Measurements from ENCODE around the gene NCAM1.

NCAM1 gene

DNA sequence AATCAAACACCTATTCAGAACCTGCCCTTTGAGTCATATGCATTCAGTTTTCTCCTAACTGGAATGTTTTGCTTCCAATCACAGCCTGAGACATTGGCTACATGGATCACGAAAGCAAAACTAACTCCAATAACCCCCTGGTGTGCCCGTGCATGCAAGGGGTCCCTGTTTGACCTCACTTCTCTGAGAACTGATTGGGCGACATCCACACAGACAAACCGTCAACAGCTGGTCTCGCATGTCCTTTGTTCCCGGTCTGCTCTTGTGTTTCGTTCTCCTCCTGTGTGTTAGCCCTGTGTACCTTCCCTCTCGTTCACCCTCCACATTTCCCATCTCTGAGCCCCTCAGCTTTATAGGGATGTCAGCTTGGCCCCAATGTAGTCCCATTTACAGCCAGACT lies 286.0 kb downstream of the NCAM1 start (continued):
- TF ChIP-seq, protein P1, sequence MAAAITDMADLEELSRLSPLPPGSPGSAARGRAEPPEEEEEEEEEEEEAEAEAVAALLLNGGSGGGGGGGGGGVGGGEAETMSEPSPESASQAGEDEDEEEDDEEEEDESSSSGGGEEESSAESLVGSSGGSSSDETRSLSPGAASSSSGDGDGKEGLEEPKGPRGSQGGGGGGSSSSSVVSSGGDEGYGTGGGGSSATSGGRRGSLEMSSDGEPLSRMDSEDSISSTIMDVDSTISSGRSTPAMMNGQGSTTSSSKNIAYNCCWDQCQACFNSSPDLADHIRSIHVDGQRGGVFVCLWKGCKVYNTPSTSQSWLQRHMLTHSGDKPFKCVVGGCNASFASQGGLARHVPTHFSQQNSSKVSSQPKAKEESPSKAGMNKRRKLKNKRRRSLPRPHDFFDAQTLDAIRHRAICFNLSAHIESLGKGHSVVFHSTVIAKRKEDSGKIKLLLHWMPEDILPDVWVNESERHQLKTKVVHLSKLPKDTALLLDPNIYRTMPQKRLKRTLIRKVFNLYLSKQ (tag by site-specific recombination; IDR thresholded peaks at IDR 0.05; ENCODE audit: borderline replicate concordance), result no peak
- TF ChIP-seq, protein P2, sequence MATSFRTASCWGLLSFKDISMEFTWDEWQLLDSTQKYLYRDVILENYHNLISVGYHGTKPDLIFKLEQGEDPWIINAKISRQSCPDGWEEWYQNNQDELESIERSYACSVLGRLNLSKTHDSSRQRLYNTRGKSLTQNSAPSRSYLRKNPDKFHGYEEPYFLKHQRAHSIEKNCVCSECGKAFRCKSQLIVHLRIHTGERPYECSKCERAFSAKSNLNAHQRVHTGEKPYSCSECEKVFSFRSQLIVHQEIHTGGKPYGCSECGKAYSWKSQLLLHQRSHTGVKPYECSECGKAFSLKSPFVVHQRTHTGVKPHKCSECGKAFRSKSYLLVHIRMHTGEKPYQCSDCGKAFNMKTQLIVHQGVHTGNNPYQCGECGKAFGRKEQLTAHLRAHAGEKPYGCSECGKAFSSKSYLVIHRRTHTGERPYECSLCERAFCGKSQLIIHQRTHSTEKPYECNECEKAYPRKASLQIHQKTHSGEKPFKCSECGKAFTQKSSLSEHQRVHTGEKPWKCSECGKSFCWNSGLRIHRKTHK (tag by site-specific recombination; IDR thresholded peaks at IDR 0.05), result no peak
- TF ChIP-seq ZNF394 (tag by site-specific recombination; IDR thresholded peaks at IDR 0.05; ENCODE audit: borderline replicate concordance), result no peak

DNA sequence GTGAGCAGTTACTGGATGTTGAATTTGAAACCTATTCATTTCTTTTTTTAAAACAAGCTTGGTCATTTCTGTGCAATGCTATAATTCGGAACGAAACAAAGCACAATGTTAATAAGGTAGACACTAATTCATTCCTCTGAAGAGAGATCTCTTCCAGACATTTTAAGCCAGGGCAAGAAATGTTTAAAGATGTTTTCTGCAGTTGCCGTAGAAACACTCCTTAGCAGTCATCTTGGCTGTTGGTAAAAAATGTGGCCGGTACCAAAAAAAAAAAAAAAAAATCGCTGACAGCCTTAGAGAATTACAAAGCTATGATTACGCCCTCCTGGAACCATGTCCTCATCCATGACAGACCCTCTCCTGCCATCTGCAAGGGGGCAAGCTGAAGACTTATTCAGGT lies 286.7 kb downstream of the NCAM1 start:
- Histone ChIP-seq H3K4me1 (ENCODE audit: control insufficient read depth, insufficient read depth, low read length) (no peaks in the 10 kb centered on the region), H3K36me3 (ENCODE audit: control insufficient read depth in 2 of 2, insufficient read depth in 1 of 2, low read length in 2 of 2) (peaks cover 0 to 5% of the 10 kb centered on the region in 2 experiments; a peak in 1 of 3 replicates), H3K27ac (ENCODE audit: extremely low read depth, low read depth, low read length) (no peak overlapping the region), H3K9me3 (ENCODE audit: control insufficient read depth, insufficient read depth, low read depth, low read length) (no peaks in the 10 kb centered on the region), H3K4me3 (ENCODE audit: low read depth, low read length) (no peak overlapping the region)
- ChIA-PET CTCF (interaction anchor here (0.7 to 1.2 kb wide), 2 partner anchors 464 to 660 kb away, joined by 4 read pairs; no protein-coding TSS in a partner anchor), POLR2A (no interaction called here)
- TF ChIP-seq ZNF24 (tag by site-specific recombination; IDR thresholded peaks at IDR 0.05), result no peak
- TF ChIP-seq ZNF416 (tag by site-specific recombination; IDR thresholded peaks at IDR 0.05), result no peak
- no peak for TF ChIP-seq ZNF558 (tag by site-specific recombination; IDR thresholded peaks at IDR 0.05)
- no peak for TF ChIP-seq SP2 (tag by site-specific recombination; IDR thresholded peaks at IDR 0.05)
- TF ChIP-seq ZNF560 (tag by site-specific recombination; IDR thresholded peaks at IDR 0.05; ENCODE audit: borderline replicate concordance), result no peak
- no peak for TF ChIP-seq GLIS1 (tag by site-specific recombination; IDR thresholded peaks at IDR 0.05)
- TF ChIP-seq, protein P3, sequence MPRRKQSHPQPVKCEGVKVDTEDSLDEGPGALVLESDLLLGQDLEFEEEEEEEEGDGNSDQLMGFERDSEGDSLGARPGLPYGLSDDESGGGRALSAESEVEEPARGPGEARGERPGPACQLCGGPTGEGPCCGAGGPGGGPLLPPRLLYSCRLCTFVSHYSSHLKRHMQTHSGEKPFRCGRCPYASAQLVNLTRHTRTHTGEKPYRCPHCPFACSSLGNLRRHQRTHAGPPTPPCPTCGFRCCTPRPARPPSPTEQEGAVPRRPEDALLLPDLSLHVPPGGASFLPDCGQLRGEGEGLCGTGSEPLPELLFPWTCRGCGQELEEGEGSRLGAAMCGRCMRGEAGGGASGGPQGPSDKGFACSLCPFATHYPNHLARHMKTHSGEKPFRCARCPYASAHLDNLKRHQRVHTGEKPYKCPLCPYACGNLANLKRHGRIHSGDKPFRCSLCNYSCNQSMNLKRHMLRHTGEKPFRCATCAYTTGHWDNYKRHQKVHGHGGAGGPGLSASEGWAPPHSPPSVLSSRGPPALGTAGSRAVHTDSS (tag by site-specific recombination; IDR thresholded peaks at IDR 0.05), result no peak
- TF ChIP-seq ZNF211 (tag by site-specific recombination; IDR thresholded peaks at IDR 0.05; ENCODE audit: low read depth), result no peak
- no peak for TF ChIP-seq ZNF132 (tag by site-specific recombination; IDR thresholded peaks at IDR 0.05; ENCODE audit: borderline replicate concordance)
- no peak for TF ChIP-seq OVOL3 (tag by site-specific recombination; IDR thresholded peaks at IDR 0.05)
- no peak for TF ChIP-seq ZNF37A (tag by site-specific recombination; IDR thresholded peaks at IDR 0.05)
- no peak for TF ChIP-seq ZNF624 (tag by site-specific recombination; IDR thresholded peaks at IDR 0.05)
- TF ChIP-seq ZXDB (tag by site-specific recombination; IDR thresholded peaks at IDR 0.05), result no peak
- no peak for TF ChIP-seq IKZF3 (tag by site-specific recombination; IDR thresholded peaks at IDR 0.05)
- TF ChIP-seq ZNF610 (tag by site-specific recombination; IDR thresholded peaks at IDR 0.05; ENCODE audit: borderline replicate concordance), result no peak
- no peak for TF ChIP-seq ZFP69B (tag by site-specific recombination; IDR thresholded peaks at IDR 0.05)
- TF ChIP-seq ZNF707 (tag by site-specific recombination; IDR thresholded peaks at IDR 0.05), result no peak
- no peak for TF ChIP-seq ZNF133 (tag by site-specific recombination; IDR thresholded peaks at IDR 0.05)
- TF ChIP-seq ZNF654 (tag by site-specific recombination; IDR thresholded peaks at IDR 0.05; ENCODE audit: low read depth), result no peak

Measured in HEK293 (cell line).